ENCODE results near the gene SBDS. TPM values are rescaled to one million over a fixed set of nuclear protein-coding genes. Genes with fewer than 3 reads are reported as not detected.

The SBDS gene
- total RNA-seq, 1 experiment from 2014 or later: 37.8 TPM

GRCh38 chr7:66939325-66939724, 56.1 kb downstream of the SBDS start:
- H4K5ac ChIP-seq (ENCODE audit: insufficient read length, low read depth, low read length): no peak overlapping the region
- H2BK5ac ChIP-seq (ENCODE audit: insufficient read length, low read length): no peak overlapping the region
- H3K9me3 ChIP-seq (ENCODE audit: control insufficient read depth, low read depth, low read length): no peaks in the 10 kb centered on the region
- no peak overlapping the region for H2BK12ac ChIP-seq (ENCODE audit: insufficient read length, low read depth, low read length)
- H3K4me2 ChIP-seq (ENCODE audit: insufficient read depth, insufficient read length, low read length): no peak overlapping the region
- peaks cover 13% of the 10 kb centered on the region for H3K79me1 ChIP-seq (ENCODE audit: insufficient read depth, low read depth, low read length, poor library complexity, severe bottlenecking)
- H2BK120ac ChIP-seq (ENCODE audit: low read depth, low read length, poor library complexity, severe bottlenecking): no peak overlapping the region
- H3K23me2 ChIP-seq (ENCODE audit: insufficient read length, low read depth, low read length, poor library complexity, severe bottlenecking): no peaks in the 10 kb centered on the region
- no peak overlapping the region for H2BK20ac ChIP-seq (ENCODE audit: low read depth, low read length, poor library complexity, severe bottlenecking)
- DNase-seq: no peak
- H3K27ac ChIP-seq (ENCODE audit: insufficient read length, low read depth, low read length): no peak overlapping the region
- no peak overlapping the region for H3K4ac ChIP-seq (ENCODE audit: low read depth, low read length)
- H4K20me1 ChIP-seq (ENCODE audit: control insufficient read depth, insufficient read depth, insufficient read length): no peaks in the 10 kb centered on the region
- Mint-ChIP-seq H3K27me3 (ENCODE audit: low read depth) (no peaks in the 10 kb centered on the region), H3K9me3 (no peaks in the 10 kb centered on the region), H3K4me1 (no peaks in the 10 kb centered on the region), H3K4me3 (no peak overlapping the region), H3K27ac (peak overlapping the region in 2 of 3 experiments; percentile 30 to 60; a peak in 2 of 7 replicates), H3K36me3 (ENCODE audit: insufficient read depth in 1 of 3, low read depth in 3 of 3) (peaks cover 0 to 30% (median 29%) of the 10 kb centered on the region in 3 experiments; a peak in 5 of 7 replicates)
- H4K8ac ChIP-seq (replicated peaks; ENCODE audit: insufficient read length, low read depth, low read length): no peak overlapping the region
- no peak overlapping the region for H3K56ac ChIP-seq (ENCODE audit: insufficient read length, low read depth, low read length)
- no peak for TF ChIP-seq CTCF (conservative IDR thresholded peaks at IDR 0.05)
- no peaks in the 10 kb centered on the region for H3K27me3 ChIP-seq (ENCODE audit: insufficient read depth, low read length)
- H2AFZ ChIP-seq (ENCODE audit: low read length): no peak overlapping the region
- no peak overlapping the region for H2AK5ac ChIP-seq (ENCODE audit: insufficient read length, low read length)
- no peaks in the 10 kb centered on the region for H3K4me1 ChIP-seq (ENCODE audit: insufficient read depth, low read length)
- no peak overlapping the region for H3T11ph ChIP-seq (ENCODE audit: low read length)
- H3K14ac ChIP-seq (ENCODE audit: insufficient read depth, low read length): no peak overlapping the region
- H3K9ac ChIP-seq (ENCODE audit: extremely low read depth, insufficient read length, low read length): no peak overlapping the region
- WGBS (ENCODE audit: extremely low coverage, insufficient read length, low lambda C conversion rate): no CpG with 5 or more reads among the region's 4 CpGs
- H2BK15ac ChIP-seq (ENCODE audit: low read depth, low read length): no peak overlapping the region
- no peak overlapping the region for H4K91ac ChIP-seq (ENCODE audit: insufficient read length, low read depth, low read length)
- H3K18ac ChIP-seq (ENCODE audit: insufficient read length, low read depth, low read length): no peak overlapping the region
- no peak overlapping the region for H3K23ac ChIP-seq (ENCODE audit: insufficient read length, low read depth, low read length)
- peaks cover 3% of the 10 kb centered on the region; the same call in 1 of the 2 replicates for H3K79me2 ChIP-seq (ENCODE audit: insufficient read depth, low read length)

All from H9 (cell line).